Heart left ventricle (tissue), 16 donors: ENCODE results near the gene RELL1. TPM values are rescaled to one million over a fixed set of nuclear protein-coding genes. Genes with fewer than 3 reads are reported as not detected.

ENCODE experiments used
- ATAC-seq, 4 donors: fragments of 200-7000 bp; cut with Tn5 transposase; one replicate each; pipeline ENCODE4 v1.9.1; 2020 to 2022; ENCODE audit warnings: moderate library complexity in 4 of 4, mild to moderate bottlenecking in 3 of 4, moderate number of reproducible peaks in 1 of 4
- DNase-seq, 5 donors: peaks; one replicate each; pipeline ENCODE4 v3.0.0-alpha.2; 2020
- H3K27ac ChIP-seq, 12 donors: fragments of 200-600 bp; sonication (generic) in 4 of 12; one replicate each; pipeline versions ENCODE4 v1.5.0 to v1.8.0; 2016 to 2022; ENCODE audit warnings: mild to moderate bottlenecking in 2 of 12
- H3K27me3 ChIP-seq, 9 donors: fragments of 200-600 bp; sonication (generic) in 2 of 9; one replicate each; pipeline versions ENCODE4 v1.5.1 to v1.8.0; 2016 to 2022; ENCODE audit warnings: mild to moderate bottlenecking in 3 of 9
- H3K36me3 ChIP-seq, 9 donors: fragments of 200-600 bp; sonication (generic) in 2 of 9; one replicate each; pipeline versions ENCODE4 v1.5.0 to v1.8.0; 2018 to 2022; ENCODE audit warnings: mild to moderate bottlenecking in 2 of 9
- H3K4me1 ChIP-seq, 12 donors: fragments of 200-600 bp; sonication (generic) in 4 of 12; one replicate each; pipeline versions ENCODE4 v1.5.0 to v1.8.0; 2016 to 2022; ENCODE audit warnings: mild to moderate bottlenecking in 3 of 12
- H3K4me3 ChIP-seq, 12 donors: fragments of 200-600 bp; sonication (generic) in 4 of 12; one replicate each; pipeline versions ENCODE4 v1.5.0 to v1.8.0; 2017 to 2022; ENCODE audit warnings: mild to moderate bottlenecking in 9 of 12, moderate library complexity in 4 of 12
- H3K9me3 ChIP-seq, 12 donors: fragments of 200-600 bp; sonication (generic) in 4 of 12; one replicate each; pipeline versions ENCODE4 v1.5.0 to v1.8.0; 2016 to 2022; ENCODE audit warnings: mild to moderate bottlenecking in 1 of 12
- CTCF ChIP-seq, 12 donors: fragments of 200-600 bp; sonication (generic) in 4 of 12; IDR thresholded peaks; one replicate each; pipeline versions ENCODE4 v1.5.0 to v1.8.0; 2018 to 2022; ENCODE audit warnings: antibody characterized with exemption in 12 of 12, mild to moderate bottlenecking in 5 of 12
- POLR2A ChIP-seq, 2 donors: fragments of 450-650 bp; IDR thresholded peaks; one replicate each; pipeline ENCODE4 v1.6.1; 2017; ENCODE audit warnings: antibody characterized with exemption in 2 of 2, mild to moderate bottlenecking in 2 of 2, moderate library complexity in 2 of 2
- WGBS, 4 donors: extraction: QIAGEN DNeasy Blood & Tissue Kit in 2 of 4; methylation state at CpG; one replicate each; pipeline versions ENCODE4 v1.1.5 to v1.1.7; 2013 to 2018; 5-methylcytosine and 5-hydroxymethylcytosine counted together
- intact Hi-C, 10 donors: fragments of 100-400 bp; cut with DNase I; formaldehyde crosslinking; loops; one replicate each; pipeline versions ENCODE4 v1.11.1 to v1.14.2; 2022
- polyA plus RNA-seq, 2 donors: library from polyadenylated mRNA; stranded (reverse); fragments of 200-250 nt; gene quantifications; one replicate each; pipeline ENCODE4 v1.2.3, GENCODE V29; 2013
- total RNA-seq, 9 donors: library from RNA; depleted of rRNA in 2 of 9; stranded (reverse); fragments of >200 nt in 2 of 9; fragmentation: NEBNext Ultra II Directional in 3 of 9; extraction: Animal tissue kit (Norgen Biotek cat#: 25700) in 3 of 9; gene quantifications; one replicate each; pipeline versions ENCODE4 v1.1.0 to v1.2.4, GENCODE V29; 2016 to 2023
- donor health status: ischemic (EF 13 %, LVEDD 7.1; RV severe dilation, severe dysfunction).
- donor health status: healthy with polysubstance abuse.
- donor health status: DM: no; HTN: yes; CAD: no.
- donor health status: DM: no; HTN: no; CAD: no.
- donor health status: ischemic (EF 25% LVEDD 6.9; RV normal size, moderate dysfunction).
- donor health status: ischemic (EF 25% LVEDD 5.7; RV mildly dilated, moderate dysfunction).
- donor health status: healthy.
- donor health status: DM: yes; HTN: yes; CAD: no.
- donor health status: ischemic (EF 35%, LVEDD 5.7; RV mildly dilated, moderate dysfunction).
- donor health status: nonischemic (EF 11% LVEDD 7.7; RV severe dilation, severe dysfunction).
- donor health status: DM: yes; HTN: yes; CAD: no.
- donor health status: PGD.
- donor health status: ischemic (EF 29% LVEDD 5.4; RV normal size, mild dysfunction).
- donor health status: nonischemic (EF 23%, LVEDD 6.1; RV moderate dilation, normal function).

The RELL1 gene
- total and polyA plus RNA-seq, 11 donors, result 2.0 to 40.2 (median 25.2) TPM

DNA sequence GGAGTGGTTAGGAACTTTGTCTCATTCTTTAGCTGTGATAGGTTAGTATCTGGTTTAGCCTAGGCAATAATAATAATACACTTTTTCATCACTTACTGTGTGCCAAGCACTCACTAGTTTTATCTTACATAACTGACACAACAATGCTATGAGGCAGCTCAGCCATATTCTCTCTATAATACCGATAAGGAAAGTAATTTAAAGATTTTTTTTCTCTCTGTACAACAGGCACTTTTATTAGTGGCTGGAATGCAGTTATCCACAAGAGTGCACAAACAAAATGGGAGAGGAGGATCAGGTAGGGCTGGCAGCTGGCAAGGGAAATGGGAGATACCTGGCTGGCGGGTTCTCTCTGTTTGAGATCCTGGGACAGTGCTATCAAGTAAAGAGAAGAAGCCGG, 7.6 kb downstream of the RELL1 start:
- Histone ChIP-seq H3K4me1 (peaks cover 0 to 73% (median 45%) of the 10 kb centered on the region in 12 donors), H3K36me3 (no peaks in the 10 kb centered on the region), H3K9me3 (no peaks in the 10 kb centered on the region), H3K27me3 (no peaks in the 10 kb centered on the region), H3K4me3 (no peak overlapping the region), H3K27ac (peak overlapping the region in 3 of 12 donors; percentile 14 to 44 (median 23))
- DNase-seq, result no peak
- 63 to 79% (median 68%) methylated on average over 3 of the region's 3 CpGs for WGBS, 4 donors
- intact Hi-C loops, result no loop called here
- ATAC-seq, result peak in 2 of 4 donors; percentile 10 to 30
- TF ChIP-seq CTCF (IDR thresholded peaks at IDR 0.05), result no peak
- no peak for TF ChIP-seq POLR2A (IDR thresholded peaks at IDR 0.05)

DNA sequence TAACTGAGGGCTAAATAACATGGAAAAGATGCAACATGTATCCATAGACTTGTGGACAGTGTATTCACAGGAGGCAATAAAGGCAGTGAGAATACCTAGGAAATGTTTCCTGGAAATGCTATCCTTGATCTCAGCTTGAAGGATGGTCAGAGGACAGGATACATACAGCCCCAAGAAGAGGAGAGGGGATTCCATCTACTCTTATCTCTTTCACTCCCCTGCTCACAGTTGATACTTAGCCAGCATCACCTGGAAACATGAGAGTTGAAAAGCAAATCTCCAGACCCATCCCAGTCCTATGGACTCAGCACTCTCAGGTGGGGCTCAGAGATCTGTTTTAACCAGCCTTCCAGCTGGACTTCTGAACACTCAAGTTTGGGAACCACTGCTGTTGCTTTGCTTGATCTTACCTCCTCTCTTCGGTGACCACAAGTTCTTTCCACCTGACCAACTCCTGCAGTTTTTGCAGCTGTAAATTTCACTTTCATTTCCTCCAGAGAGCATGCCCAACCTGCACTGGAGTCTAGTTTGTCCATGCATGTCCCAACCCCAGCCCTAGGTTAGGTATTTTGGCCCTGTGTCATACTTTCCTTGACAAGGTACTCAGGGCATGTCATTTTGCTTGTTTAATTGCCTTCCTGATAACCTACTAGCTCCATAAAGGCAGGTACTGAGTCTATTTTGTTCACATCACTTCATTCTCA, 10.4 kb downstream of the RELL1 start:
- no peak for DNase-seq
- ATAC-seq, result no peak
- H3K27me3 ChIP-seq, result no peaks in the 10 kb centered on the region
- no peak overlapping the region for H3K4me3 ChIP-seq
- no peaks in the 10 kb centered on the region for H3K36me3 ChIP-seq
- TF ChIP-seq POLR2A (IDR thresholded peaks at IDR 0.05), result no peak
- no peak for TF ChIP-seq CTCF (IDR thresholded peaks at IDR 0.05)
- 66 to 90% (median 73%) methylated on average over 1 of the region's 1 CpG for WGBS, 4 donors
- intact Hi-C loops, result no loop called here
- H3K4me1 ChIP-seq, result peaks cover 0 to 69% (median 42%) of the 10 kb centered on the region in 12 donors
- peak overlapping the region in 1 of 12 donors; percentile 39 for H3K27ac ChIP-seq
- no peaks in the 10 kb centered on the region for H3K9me3 ChIP-seq

DNA sequence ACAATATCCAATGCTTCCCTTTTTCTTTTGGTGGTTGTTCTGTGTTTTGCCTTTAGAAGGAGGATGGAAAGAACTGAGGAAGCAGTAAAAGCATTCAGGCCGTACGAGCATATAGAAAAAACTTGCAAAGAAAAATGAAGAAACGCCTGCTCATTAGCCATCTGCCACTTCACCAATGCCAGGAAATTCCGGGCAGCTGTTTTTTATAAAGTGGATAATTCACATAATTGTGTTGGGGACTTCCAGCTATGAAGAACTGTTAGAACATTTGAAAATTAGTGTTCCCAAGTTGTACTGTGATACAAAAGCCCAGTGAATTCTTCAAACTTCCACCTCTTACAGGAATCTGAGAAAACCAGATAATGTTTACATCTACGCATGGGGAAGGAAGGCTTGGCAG, 11.7 kb downstream of the RELL1 start:
- no peak for ATAC-seq
- H3K27me3 ChIP-seq, result no peaks in the 10 kb centered on the region
- H3K27ac ChIP-seq, result peak overlapping the region in 2 of 12 donors; percentile 31 to 39
- no peak for TF ChIP-seq CTCF (IDR thresholded peaks at IDR 0.05)
- TF ChIP-seq POLR2A (IDR thresholded peaks at IDR 0.05), result no peak
- H3K9me3 ChIP-seq, result no peaks in the 10 kb centered on the region
- 50 to 53% (median 51%) methylated on average over 5 of the region's 5 CpGs for WGBS, 4 donors
- H3K36me3 ChIP-seq, result no peaks in the 10 kb centered on the region
- peaks cover 0 to 67% (median 45%) of the 10 kb centered on the region in 12 donors for H3K4me1 ChIP-seq
- DNase-seq, result no peak
- no peak overlapping the region for H3K4me3 ChIP-seq
- intact Hi-C loops, result no loop called here

- DNase-seq (no peak), ATAC-seq (peak in 3 of 4 donors; percentile 38 to 64 (median 51))
- no peaks in the 10 kb centered on the region for H3K36me3 ChIP-seq
- H3K27me3 ChIP-seq, result no peaks in the 10 kb centered on the region
- 73 to 81% (median 75%) methylated on average over 4 of the region's 4 CpGs for WGBS, 4 donors
- no peak overlapping the region for H3K27ac ChIP-seq
- no peaks in the 10 kb centered on the region for H3K9me3 ChIP-seq
- intact Hi-C loops, result no loop called here
- H3K4me1 ChIP-seq, result peaks cover 0 to 61% (median 41%) of the 10 kb centered on the region in 12 donors
- TF ChIP-seq CTCF (IDR thresholded peaks at IDR 0.05) (no peak), POLR2A (IDR thresholded peaks at IDR 0.05) (no peak)
- H3K4me3 ChIP-seq, result no peak overlapping the region
These were observed 12.5 kb downstream of the RELL1 start for GRCh38 chr4:37673538-37674192.
